Kidney tubule cell (primary cell): Measurements from ENCODE around the gene MTMR12.
"Not testable (repeated sequence)": the region's sequence is repeated elsewhere in the genome, so short reads cannot be mapped to it uniquely, and the experiment has no call there.

ENCODE experiments used
- DNase-seq: peaks from one replicate; pipeline ENCODE4 v3.0.0-alpha.2; 2018; ENCODE audit warnings: low spot score

Gene MTMR12

GRCh38 chr5:32298059-32298415 is 14.7 kb downstream of the MTMR12 start:
- DNase-seq: peak; percentile 77

GRCh38 chr5:32297181-32298058 is 15.3 kb downstream of the MTMR12 start:
- peak; percentile 66 for DNase-seq

DNA sequence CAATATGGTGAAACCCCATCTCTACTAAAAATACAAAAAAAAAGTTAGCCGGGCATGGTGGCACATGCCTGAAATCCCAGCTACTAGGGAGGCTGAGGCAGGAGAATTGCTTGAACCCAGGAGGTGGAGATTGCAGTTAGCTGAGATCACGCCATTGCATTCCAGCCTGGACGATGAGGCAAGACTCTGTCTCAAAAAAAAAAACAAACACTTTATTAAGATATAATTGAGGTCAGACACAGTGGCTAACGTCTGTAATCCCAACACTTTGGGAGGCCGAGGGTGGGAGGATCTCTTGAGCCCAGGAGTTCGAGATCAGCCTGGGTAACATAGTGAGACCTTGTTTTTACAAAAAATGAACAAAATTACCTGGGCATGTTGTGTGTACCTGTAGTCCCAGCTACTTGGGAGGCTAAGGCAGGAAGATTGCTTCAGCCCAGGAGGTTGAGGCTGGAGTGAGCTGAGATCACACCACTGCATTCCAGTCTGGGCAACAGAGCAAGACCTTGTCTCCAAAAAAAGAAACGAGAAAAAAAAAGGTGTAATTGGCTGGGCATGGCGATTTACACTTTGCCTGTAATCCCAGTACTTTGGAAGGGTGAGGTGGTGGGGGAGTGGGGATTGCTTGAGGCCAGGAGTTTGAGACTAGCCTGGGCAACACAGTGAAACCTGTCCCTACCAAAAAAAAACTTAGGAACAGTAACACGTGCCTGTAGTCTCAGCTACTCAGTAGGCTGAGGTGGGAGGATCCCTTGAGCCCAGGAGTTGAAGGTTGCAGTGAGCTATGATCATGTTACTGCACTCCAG is 16.6 kb downstream of the MTMR12 start:
- peak; percentile 61 for DNase-seq

GRCh38 chr5:32291591-32291990 is 21.1 kb downstream of the MTMR12 start:
- DNase-seq: no peak

GRCh38 chr5:32290922-32291321 is 21.8 kb downstream of the MTMR12 start:
- peak; percentile 46 for DNase-seq

DNA sequence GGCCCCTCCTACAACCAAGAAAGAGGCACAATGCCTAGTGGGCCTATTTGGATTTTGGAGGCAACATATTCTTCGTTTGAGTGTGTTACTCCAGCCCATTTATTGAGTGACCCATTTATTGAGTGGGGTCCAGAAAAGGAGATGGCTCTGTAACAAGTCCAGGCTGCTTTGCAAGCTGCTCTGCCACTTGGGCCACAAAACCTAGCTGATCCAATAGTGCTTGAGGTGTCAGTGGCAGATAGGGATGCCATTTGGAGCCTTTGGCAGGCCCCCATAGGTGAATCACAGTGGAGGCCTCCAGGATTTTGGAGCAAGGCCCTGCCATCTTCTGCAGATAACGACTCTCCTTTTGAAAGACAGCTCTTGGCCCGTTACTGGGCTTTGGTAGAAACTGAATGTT is 22.2 kb downstream of the MTMR12 start:
- not testable (repeated sequence) for DNase-seq

DNA sequence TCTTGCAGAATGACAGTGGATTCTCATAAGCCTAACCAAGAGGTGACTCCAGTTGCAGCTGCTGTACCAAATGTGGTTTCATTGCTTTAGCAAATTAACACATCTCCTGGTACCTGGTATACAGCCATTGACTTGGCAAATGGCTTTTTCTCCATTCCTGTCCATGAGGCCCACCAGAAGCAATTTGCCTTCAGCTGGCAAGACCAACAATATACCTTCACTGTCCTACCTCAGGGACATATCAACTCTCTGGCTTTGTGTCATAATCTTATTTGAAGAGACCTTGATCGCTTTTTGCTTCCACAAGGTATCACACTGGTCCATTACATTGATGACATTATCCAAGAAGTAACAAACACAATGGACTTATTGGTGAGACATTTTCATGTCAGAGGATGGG is 22.8 kb downstream of the MTMR12 start:
- not testable (repeated sequence) for DNase-seq

DNA sequence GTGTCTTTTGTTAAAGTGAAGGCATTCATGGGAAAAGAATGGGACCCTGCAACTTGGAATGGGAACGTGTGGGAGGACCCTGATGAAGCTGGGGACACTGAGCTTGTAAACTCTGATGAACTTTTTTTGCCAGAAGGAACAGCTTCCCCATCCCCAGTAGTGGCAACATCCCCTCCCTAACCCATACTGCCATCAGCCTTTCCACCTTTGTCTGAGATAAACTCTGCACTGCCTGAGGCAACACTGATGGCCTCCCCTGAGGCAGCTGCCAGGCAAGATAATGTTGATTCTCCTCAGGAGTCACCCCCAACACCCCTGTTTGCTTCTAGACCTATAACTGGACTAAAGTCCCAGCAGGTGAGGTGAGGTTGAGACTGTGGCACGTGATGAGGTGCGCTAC is 24.6 kb downstream of the MTMR12 start:
- DNase-seq: not testable (repeated sequence)

DNA sequence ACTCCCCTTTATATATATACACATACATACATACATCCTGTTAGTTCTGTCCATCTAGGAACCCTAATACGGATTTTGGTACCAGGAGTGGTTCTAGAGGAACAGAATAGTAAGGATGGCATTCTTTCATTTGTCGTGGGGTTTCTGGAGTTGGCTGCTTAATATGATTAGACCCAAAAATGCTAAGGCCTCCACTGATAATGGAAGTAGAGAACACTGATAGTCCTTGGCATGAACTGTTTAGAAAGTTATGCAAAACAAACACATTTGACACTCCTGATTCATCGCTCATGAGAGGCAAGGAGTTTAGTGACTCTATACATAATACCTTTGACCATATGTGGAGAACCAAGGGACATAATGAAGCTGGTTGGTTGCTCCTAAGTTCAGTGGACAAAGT is 25.2 kb downstream of the MTMR12 start:
- DNase-seq: not testable (repeated sequence)

GRCh38 chr5:32285510-32286138 is 27.1 kb downstream of the MTMR12 start:
- no peak for DNase-seq

- peak; percentile 94 for DNase-seq
Measured at GRCh38 chr5:32283539-32284377, 29.0 kb downstream of the MTMR12 start.

DNA sequence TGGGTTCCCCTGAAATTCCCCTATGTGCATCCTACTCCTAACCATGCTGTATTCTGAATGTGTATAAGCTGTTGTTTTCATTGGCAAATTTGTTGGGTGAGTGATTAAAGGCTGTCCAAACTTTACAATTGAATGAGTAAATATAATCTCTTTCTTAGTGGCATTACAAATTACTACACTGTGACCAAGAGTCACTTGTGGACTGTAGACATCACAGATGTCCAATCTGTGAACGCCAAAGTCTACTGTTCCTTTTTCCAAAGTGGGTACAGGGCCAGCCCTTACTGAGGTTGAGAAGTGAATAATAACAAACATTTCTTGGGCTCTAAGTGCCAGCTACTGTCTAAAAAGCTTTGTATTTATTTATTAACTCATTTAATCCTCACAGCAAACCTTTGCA is 29.7 kb downstream of the MTMR12 start:
- no peak for DNase-seq

- DNase-seq: no peak
Measured at GRCh38 chr5:32282633-32283032, 30.1 kb downstream of the MTMR12 start.

GRCh38 chr5:32281378-32282133 is 31.2 kb downstream of the MTMR12 start:
- DNase-seq: not testable (repeated sequence)

GRCh38 chr5:32280656-32281081 is 32.1 kb downstream of the MTMR12 start:
- DNase-seq: no peak

- no peak for DNase-seq
Measured at GRCh38 chr5:32279786-32280185, 33.0 kb downstream of the MTMR12 start.

GRCh38 chr5:32279223-32279622 is 33.5 kb downstream of the MTMR12 start:
- peak; percentile 82 for DNase-seq

DNA sequence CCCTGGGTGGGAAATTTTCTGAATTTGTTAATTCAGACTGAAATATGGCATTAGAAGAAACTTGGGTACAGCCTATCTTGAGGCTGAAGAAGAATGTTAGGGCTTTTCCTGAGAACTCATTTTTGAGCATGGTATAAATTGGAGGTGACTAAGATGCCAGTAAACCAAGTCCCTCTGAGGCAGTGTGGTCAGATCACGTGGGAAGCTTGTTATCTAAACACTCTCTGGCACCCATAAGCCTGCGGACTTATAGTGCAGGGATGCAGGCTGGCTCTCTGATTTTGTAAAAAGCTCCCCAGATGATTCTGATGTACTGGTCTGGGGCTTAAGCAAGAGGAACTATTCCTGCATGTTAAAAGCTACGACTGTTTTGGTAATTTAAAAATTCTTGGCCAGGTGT is 34.3 kb downstream of the MTMR12 start:
- DNase-seq: peak; percentile 61

GRCh38 chr5:32277798-32278197 is 34.9 kb downstream of the MTMR12 start:
- DNase-seq: peak; percentile 69

GRCh38 chr5:32276173-32276853 is 36.4 kb downstream of the MTMR12 start:
- peak; percentile 90 for DNase-seq
